GM19043 (cell line): ENCODE results near the gene RND3.

Source experiments
- ATAC-seq: cut with Tn5 transposase; IDR thresholded peaks from one replicate; pipeline ENCODE4 v1.9.1; 2021; ENCODE audit warnings: low read depth; ENCODE audit not compliant: unreplicated experiment

Gene RND3

GRCh38 chr2:150487537-150488429 lies at the start of gene RND3:
Gene RND3 (minus strand): TSS chr2:150487667. CDS start chr2:150487417, 250 bp downstream.
- ATAC-seq: peak; percentile 78

GRCh38 chr2:150535176-150535575 lies 47.7 kb upstream of the RND3 start:
- no peak for ATAC-seq

- no peak for ATAC-seq
These were observed 45.4 kb upstream of the RND3 start for GRCh38 chr2:150532879-150533278.

GRCh38 chr2:150532020-150532419 lies 44.6 kb upstream of the RND3 start:
- no peak for ATAC-seq

- no peak for ATAC-seq
These were observed 44.1 kb upstream of the RND3 start for GRCh38 chr2:150531591-150531990.

- no peak for ATAC-seq
These were observed 42.7 kb upstream of the RND3 start for GRCh38 chr2:150530168-150530567.

GRCh38 chr2:150528861-150529801 lies 41.7 kb upstream of the RND3 start:
- ATAC-seq: peak; percentile 78

GRCh38 chr2:150526827-150527226 lies 39.4 kb upstream of the RND3 start:
- no peak for ATAC-seq

GRCh38 chr2:150526006-150526405 lies 38.5 kb upstream of the RND3 start:
- ATAC-seq: no peak

GRCh38 chr2:150522269-150522668 lies 34.8 kb upstream of the RND3 start:
- no peak for ATAC-seq

- ATAC-seq: no peak
These were observed 33.6 kb upstream of the RND3 start for GRCh38 chr2:150520887-150521664.

GRCh38 chr2:150520033-150520432 lies 32.6 kb upstream of the RND3 start:
- ATAC-seq: no peak

- no peak for ATAC-seq
These were observed 30.6 kb upstream of the RND3 start for GRCh38 chr2:150517951-150518680.

- no peak for ATAC-seq
These were observed 26.2 kb upstream of the RND3 start for GRCh38 chr2:150513647-150514046.

GRCh38 chr2:150508497-150509137 lies 21.1 kb upstream of the RND3 start:
- ATAC-seq: no peak

GRCh38 chr2:150507071-150507470 lies 19.6 kb upstream of the RND3 start:
- ATAC-seq: no peak

GRCh38 chr2:150505178-150505577 lies 17.7 kb upstream of the RND3 start:
- no peak for ATAC-seq

GRCh38 chr2:150495993-150496627 lies 8.6 kb upstream of the RND3 start:
- ATAC-seq: no peak

- no peak for ATAC-seq
These were observed 7.5 kb upstream of the RND3 start for GRCh38 chr2:150495001-150495400.
